Immature natural killer cell (primary cell): ENCODE data around the gene CYP2D6. TPM values are rescaled to one million over a fixed set of nuclear protein-coding genes. Genes with fewer than 3 reads are reported as not detected.
"Not testable (repeated sequence)": the region's sequence is repeated elsewhere in the genome, so short reads cannot be mapped to it uniquely, and the experiment has no call there.

Experiments
- DNase-seq, 3 donors: peaks; one replicate each; pipeline ENCODE4 v3.0.0; 2022; ENCODE audit warnings: mixed read lengths in 1 of 3
- H3K27ac Mint-ChIP-seq, 6 donors: one replicate each; pipeline ENCODE4 v1.8.0; 2020; ENCODE audit warnings: mixed read lengths in 6 of 6, mild to moderate bottlenecking in 5 of 6, inconsistent platforms in 4 of 6, moderate library complexity in 3 of 6
- H3K27me3 Mint-ChIP-seq, 3 donors: one replicate each; pipeline ENCODE4 v1.8.0; 2020 to 2021; ENCODE audit warnings: low read depth in 3 of 3, mild to moderate bottlenecking in 3 of 3, mixed read lengths in 3 of 3, moderate library complexity in 3 of 3, inconsistent platforms in 1 of 3
- H3K36me3 Mint-ChIP-seq, 3 donors: one replicate each; pipeline ENCODE4 v1.8.0; 2020; ENCODE audit warnings: mixed read lengths in 3 of 3, inconsistent platforms in 2 of 3, mild to moderate bottlenecking in 2 of 3
- H3K4me1 Mint-ChIP-seq, 2 donors: one replicate each; pipeline ENCODE4 v1.8.0; 2020; ENCODE audit warnings: inconsistent platforms in 2 of 2, mild to moderate bottlenecking in 2 of 2, mixed read lengths in 2 of 2, moderate library complexity in 1 of 2
- H3K4me3 Mint-ChIP-seq, 5 donors: one replicate each; pipeline ENCODE4 v1.8.0; 2020; ENCODE audit warnings: mild to moderate bottlenecking in 5 of 5, mixed read lengths in 5 of 5, inconsistent platforms in 3 of 5, moderate library complexity in 3 of 5
- H3K9me3 Mint-ChIP-seq, 6 donors: one replicate each; pipeline ENCODE4 v1.8.0; 2020; ENCODE audit warnings: mild to moderate bottlenecking in 6 of 6, mixed read lengths in 6 of 6, inconsistent platforms in 4 of 6, moderate library complexity in 3 of 6
- polyA plus RNA-seq, 3 donors: library from polyadenylated mRNA; unstranded; fragments of 300-500 nt; fragmentation: Illumina TruSeq; gene quantifications; one replicate each; pipeline ENCODE4 v1.2.3, GENCODE V29; 2021

Gene CYP2D6
- polyA plus RNA-seq, 3 donors from 2014 or later: not detected

- Mint-ChIP-seq H3K9me3 (peaks cover 4 to 25% (median 16%) of the 10 kb centered on the region in 6 donors), H3K36me3 (peaks cover 8 to 26% (median 8%) of the 10 kb centered on the region in 3 donors), H3K27ac (peak overlapping the region in 2 of 6 donors; percentile 5 to 18), H3K4me1 (peaks cover 17 to 18% of the 10 kb centered on the region in 2 donors)
- DNase-seq, H3K4me3 Mint-ChIP-seq, H3K27me3 Mint-ChIP-seq: not testable (repeated sequence)
Observed at GRCh38 chr22:42115420-42115830, 15.2 kb downstream of the CYP2D6 start.

- H3K27ac Mint-ChIP-seq: no peak overlapping the region
- peaks cover 4 to 25% (median 16%) of the 10 kb centered on the region in 6 donors for H3K9me3 Mint-ChIP-seq
- peaks cover 8 to 28% (median 8%) of the 10 kb centered on the region in 3 donors for H3K36me3 Mint-ChIP-seq
- no peak overlapping the region for H3K4me3 Mint-ChIP-seq
- H3K4me1 Mint-ChIP-seq: peaks cover 10 to 11% of the 10 kb centered on the region in 2 donors
- H3K27me3 Mint-ChIP-seq: peaks cover 0 to 1% (median 0%) of the 10 kb centered on the region in 3 donors
- no peak for DNase-seq
Observed at GRCh38 chr22:42114721-42115120, 15.9 kb downstream of the CYP2D6 start.

- peaks cover 4 to 25% (median 14%) of the 10 kb centered on the region in 6 donors for H3K9me3 Mint-ChIP-seq
- not testable (repeated sequence) for H3K4me1 Mint-ChIP-seq, H3K27ac Mint-ChIP-seq, H3K4me3 Mint-ChIP-seq, H3K27me3 Mint-ChIP-seq, DNase-seq
- H3K36me3 Mint-ChIP-seq: peaks cover 12 to 23% (median 15%) of the 10 kb centered on the region in 3 donors
Observed at GRCh38 chr22:42112793-42113192, 17.8 kb downstream of the CYP2D6 start.

- Mint-ChIP-seq H3K36me3 (peaks cover 12 to 29% (median 22%) of the 10 kb centered on the region in 3 donors), H3K27ac (no peak overlapping the region), H3K9me3 (peaks cover 4 to 25% (median 14%) of the 10 kb centered on the region in 6 donors), H3K4me1 (no peaks in the 10 kb centered on the region), H3K27me3 (peaks cover 0 to 1% (median 0%) of the 10 kb centered on the region in 3 donors), H3K4me3 (no peak overlapping the region)
- no peak for DNase-seq
Observed at GRCh38 chr22:42111798-42112197, 18.8 kb downstream of the CYP2D6 start.

- peak overlapping the region in 1 of 6 donors; percentile 53 for H3K27ac Mint-ChIP-seq
- H3K27me3 Mint-ChIP-seq: peaks cover 0 to 1% (median 0%) of the 10 kb centered on the region in 3 donors
- no peaks in the 10 kb centered on the region for H3K4me1 Mint-ChIP-seq
- peaks cover 11 to 33% (median 27%) of the 10 kb centered on the region in 3 donors for H3K36me3 Mint-ChIP-seq
- H3K4me3 Mint-ChIP-seq: no peak overlapping the region
- DNase-seq: no peak
- H3K9me3 Mint-ChIP-seq: peaks cover 6 to 21% (median 11%) of the 10 kb centered on the region in 6 donors
Observed at GRCh38 chr22:42108848-42109247, 21.8 kb downstream of the CYP2D6 start.

DNA sequence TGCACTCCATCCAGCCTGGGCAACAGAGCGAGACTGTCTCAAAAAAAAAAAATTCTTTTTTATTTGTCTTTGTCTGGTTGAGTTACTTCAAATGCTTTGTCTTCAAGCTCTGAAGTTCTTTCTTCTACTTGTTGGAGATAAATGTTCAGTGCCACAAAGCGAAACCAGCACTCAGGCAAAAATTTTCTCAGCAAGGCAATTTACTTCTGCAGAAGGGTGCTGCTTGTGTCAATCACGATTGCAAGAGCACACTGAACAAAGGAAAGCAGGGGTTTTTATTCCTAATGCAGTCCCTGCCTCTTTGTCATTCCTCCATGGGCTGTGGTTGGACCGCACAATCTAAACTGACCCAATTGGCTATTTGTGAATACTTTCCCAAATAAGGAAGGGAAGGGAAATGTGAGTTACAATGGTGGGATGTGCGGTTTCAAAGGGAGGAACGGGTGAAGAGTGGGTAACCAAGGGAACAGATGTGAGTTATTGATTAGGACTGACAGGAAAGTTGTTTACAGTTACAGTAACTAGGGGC is 26.2 kb downstream of the CYP2D6 start:
- not testable (repeated sequence) for H3K4me3 Mint-ChIP-seq, H3K4me1 Mint-ChIP-seq, H3K27me3 Mint-ChIP-seq, DNase-seq, H3K27ac Mint-ChIP-seq
- peaks cover 15 to 49% (median 36%) of the 10 kb centered on the region in 6 donors for H3K9me3 Mint-ChIP-seq
- H3K36me3 Mint-ChIP-seq: peaks cover 18 to 46% (median 43%) of the 10 kb centered on the region in 3 donors

DNA sequence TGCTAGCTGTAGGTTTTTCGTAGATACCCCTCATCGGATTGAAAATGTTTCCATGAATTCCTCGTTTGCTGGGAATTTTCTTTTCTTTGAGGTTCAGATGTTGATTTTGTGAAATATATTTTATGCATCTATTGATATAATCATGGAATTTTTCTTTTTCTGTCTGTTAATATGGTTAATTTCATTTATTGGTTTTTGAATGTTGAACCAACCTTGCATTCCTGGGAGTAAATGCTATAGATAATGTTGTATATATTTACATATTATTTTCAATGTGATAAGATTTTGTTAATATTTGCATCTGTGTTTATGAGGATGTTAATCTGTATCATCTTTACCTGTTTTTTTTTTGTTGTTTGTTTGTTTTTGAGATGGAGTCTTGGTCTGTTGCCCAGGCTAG is 29.4 kb downstream of the CYP2D6 start:
- H3K4me3 Mint-ChIP-seq: no peak overlapping the region
- H3K36me3 Mint-ChIP-seq: peaks cover 17 to 37% (median 31%) of the 10 kb centered on the region in 3 donors
- peaks cover 0 to 1% of the 10 kb centered on the region in 2 donors for H3K4me1 Mint-ChIP-seq
- no peak for DNase-seq
- no peak overlapping the region for H3K27ac Mint-ChIP-seq
- peaks cover 15 to 53% (median 37%) of the 10 kb centered on the region in 6 donors for H3K9me3 Mint-ChIP-seq
- H3K27me3 Mint-ChIP-seq: peaks cover 0 to 2% (median 0%) of the 10 kb centered on the region in 3 donors

DNA sequence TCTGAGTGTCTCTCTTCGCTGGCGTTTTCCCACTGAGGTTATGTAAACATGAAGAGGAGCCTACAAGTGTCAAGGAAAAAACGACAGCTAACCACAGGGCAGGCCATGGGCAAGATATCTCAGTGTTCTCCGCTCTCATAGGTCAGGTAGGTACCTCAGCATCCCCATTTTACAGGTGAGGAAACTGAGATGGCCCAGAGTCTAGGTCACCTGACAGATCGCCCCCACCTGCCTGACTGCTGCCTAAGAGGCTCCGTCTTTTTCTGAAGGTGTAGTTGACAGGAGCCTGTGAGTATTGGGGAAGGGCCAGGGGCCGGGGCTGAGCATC is 39.2 kb downstream of the CYP2D6 start:
- Mint-ChIP-seq H3K4me1 (peaks cover 34 to 37% of the 10 kb centered on the region in 2 donors), H3K27ac (peak overlapping the region; percentile 97 to 99 (median 99)), H3K4me3 (peak overlapping the region; percentile 98 to 99 (median 98)), H3K27me3 (peaks cover 4 to 14% (median 10%) of the 10 kb centered on the region in 3 donors), H3K36me3 (peaks cover 0 to 7% (median under 1%) of the 10 kb centered on the region in 3 donors), H3K9me3 (no peaks in the 10 kb centered on the region)
- no peak for DNase-seq

- H3K9me3 Mint-ChIP-seq: no peaks in the 10 kb centered on the region
- H3K27ac Mint-ChIP-seq: peak within 1 kb of the TSS; percentile 97 to 99 (median 99)
- peaks cover 31 to 43% of the 10 kb centered on the region in 2 donors for H3K4me1 Mint-ChIP-seq
- H3K36me3 Mint-ChIP-seq: peaks cover 2 to 9% (median 5%) of the 10 kb centered on the region in 3 donors
- H3K4me3 Mint-ChIP-seq: peak within 1 kb of the TSS; percentile 98 to 99 (median 98)
- DNase-seq: peak; percentile 97 to 99 (median 99)
- H3K27me3 Mint-ChIP-seq: peaks cover 4 to 14% (median 10%) of the 10 kb centered on the region in 3 donors
Observed at GRCh38 chr22:42090596-42091454, 39.8 kb downstream of the CYP2D6 start, which contains the start of gene NDUFA6. TSS of gene NDUFA6 (minus strand) at chr22:42090772. CDS start at chr22:42090744, 28 bp downstream.

DNA sequence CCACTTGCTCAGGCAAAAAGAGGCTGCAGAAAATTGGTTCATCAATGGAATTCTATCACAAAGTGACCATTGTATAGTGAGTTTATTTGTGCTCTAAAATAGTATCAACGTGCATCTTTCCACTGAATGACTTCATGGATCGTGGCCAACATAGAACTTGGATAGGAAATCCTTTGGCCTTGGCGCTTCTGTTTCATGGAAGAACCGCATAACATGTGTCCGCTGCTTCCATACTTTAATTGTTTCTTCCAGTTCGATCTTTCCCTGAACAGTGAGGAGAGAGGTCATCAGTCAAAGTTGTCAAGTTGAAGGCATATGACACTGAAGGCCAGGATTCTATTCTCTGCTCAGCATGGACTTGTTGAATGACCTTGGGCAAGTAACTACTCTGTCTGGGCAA is 44.6 kb downstream of the CYP2D6 start:
- peaks cover 4 to 11% (median 10%) of the 10 kb centered on the region in 3 donors for H3K27me3 Mint-ChIP-seq
- DNase-seq: no peak
- H3K27ac Mint-ChIP-seq: peak overlapping the region in 1 of 6 donors; percentile 76
- H3K4me3 Mint-ChIP-seq: no peak overlapping the region
- H3K9me3 Mint-ChIP-seq: no peaks in the 10 kb centered on the region
- peaks cover 9 to 21% (median 12%) of the 10 kb centered on the region in 3 donors for H3K36me3 Mint-ChIP-seq
- peaks cover 32 to 60% of the 10 kb centered on the region in 2 donors for H3K4me1 Mint-ChIP-seq

- Mint-ChIP-seq H3K27ac (peak overlapping the region in 1 of 6 donors; percentile 7), H3K4me3 (no peak overlapping the region), H3K27me3 (peaks cover 0 to 9% (median 4%) of the 10 kb centered on the region in 3 donors), H3K4me1 (peaks cover 35 to 63% of the 10 kb centered on the region in 2 donors), H3K36me3 (peaks cover 9 to 21% (median 12%) of the 10 kb centered on the region in 3 donors), H3K9me3 (no peaks in the 10 kb centered on the region)
- no peak for DNase-seq
Observed at GRCh38 chr22:42084874-42085273, 45.7 kb downstream of the CYP2D6 start.

GRCh38 chr22:42083119-42083518 is 47.5 kb downstream of the CYP2D6 start:
- no peaks in the 10 kb centered on the region for H3K9me3 Mint-ChIP-seq
- no peak overlapping the region for H3K4me3 Mint-ChIP-seq
- peaks cover 31 to 61% of the 10 kb centered on the region in 2 donors for H3K4me1 Mint-ChIP-seq
- H3K36me3 Mint-ChIP-seq: peaks cover 9 to 21% (median 12%) of the 10 kb centered on the region in 3 donors
- DNase-seq: no peak
- H3K27ac Mint-ChIP-seq: no peak overlapping the region
- H3K27me3 Mint-ChIP-seq: peaks cover 2 to 12% (median 8%) of the 10 kb centered on the region in 3 donors

- H3K36me3 Mint-ChIP-seq: peaks cover 3 to 9% (median 4%) of the 10 kb centered on the region in 3 donors
- peak overlapping the region; percentile 94 to 98 (median 95) for H3K4me3 Mint-ChIP-seq
- peak in 1 of 3 donors; percentile 26 for DNase-seq
- no peaks in the 10 kb centered on the region for H3K9me3 Mint-ChIP-seq
- peaks cover 3 to 14% (median 12%) of the 10 kb centered on the region in 3 donors for H3K27me3 Mint-ChIP-seq
- peaks cover 32 to 43% of the 10 kb centered on the region in 2 donors for H3K4me1 Mint-ChIP-seq
- peak overlapping the region; percentile 94 to 99 (median 96) for H3K27ac Mint-ChIP-seq
Observed at GRCh38 chr22:42080287-42080686, 50.3 kb downstream of the CYP2D6 start.
